Esophagus muscularis mucosa (tissue), 4 donors: ENCODE data around the gene PTPN18.

ENCODE experiments used
- EP300 ChIP-seq: sonication (generic); formaldehyde crosslinking; IDR thresholded peaks from one replicate; pipeline ENCODE4 v1.6.1; 2017; ENCODE audit warnings: antibody characterized with exemption
- POLR2A ChIP-seq: fragments of 450-650 bp; IDR thresholded peaks from one replicate; pipeline ENCODE4 v1.6.1; 2017; ENCODE audit warnings: antibody characterized with exemption, moderate library complexity, mild to moderate bottlenecking, low read depth
- POLR2AphosphoS5 ChIP-seq, 2 donors: sonication (generic); formaldehyde crosslinking; IDR thresholded peaks; one replicate each; pipeline ENCODE4 v1.6.1; 2017; ENCODE audit warnings: antibody characterized with exemption in 2 of 2
- TF ChIP-seq, protein P1 (sequence below), 3 experiments: fragments of 200-600 bp in 2 of 3; fragments of 450-650 bp in 1 of 3; sonication (generic) in 2 of 3; IDR thresholded peaks; one replicate each; pipeline ENCODE4 v1.5.1; 2017 to 2019; ENCODE audit warnings: antibody characterized with exemption in 3 of 3, mild to moderate bottlenecking in 2 of 3, moderate library complexity in 1 of 3

DNA sequence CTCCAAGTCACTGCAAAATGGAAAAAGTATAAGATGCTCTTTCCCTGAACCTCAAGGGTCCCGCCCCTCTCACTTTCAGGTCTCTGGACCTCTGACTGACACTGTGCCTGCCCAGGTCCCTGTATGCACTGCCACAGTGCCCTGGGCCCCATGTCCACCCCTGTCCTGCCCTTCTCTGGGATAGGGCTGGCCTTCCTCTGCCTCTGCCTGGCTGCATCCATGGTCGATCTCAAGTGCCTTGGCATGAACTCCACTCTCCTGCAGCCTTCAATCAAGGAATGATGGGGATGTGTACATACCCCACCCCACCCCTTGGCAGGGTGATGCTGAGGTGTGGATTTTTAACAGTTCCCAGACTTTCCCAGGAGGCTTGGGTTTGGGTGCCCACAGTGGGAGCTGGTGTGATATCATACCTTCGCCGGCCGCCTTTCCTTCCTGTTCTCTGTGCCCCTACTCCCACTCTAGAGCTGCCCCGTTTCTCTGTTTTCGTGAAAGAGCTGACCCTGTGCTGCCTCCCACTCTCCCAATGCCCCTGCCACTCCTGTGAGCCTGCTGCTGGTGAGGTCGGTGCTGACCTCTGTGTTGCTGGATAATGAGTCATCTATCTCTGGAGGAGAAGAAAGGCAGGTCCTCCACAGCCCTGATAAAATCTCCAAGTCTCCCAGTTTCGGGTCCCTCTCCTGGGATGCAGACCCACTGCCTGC lies 18.9 kb downstream of the PTPN18 start:
- TF ChIP-seq POLR2A = no peak
- TF ChIP-seq, protein P1, sequence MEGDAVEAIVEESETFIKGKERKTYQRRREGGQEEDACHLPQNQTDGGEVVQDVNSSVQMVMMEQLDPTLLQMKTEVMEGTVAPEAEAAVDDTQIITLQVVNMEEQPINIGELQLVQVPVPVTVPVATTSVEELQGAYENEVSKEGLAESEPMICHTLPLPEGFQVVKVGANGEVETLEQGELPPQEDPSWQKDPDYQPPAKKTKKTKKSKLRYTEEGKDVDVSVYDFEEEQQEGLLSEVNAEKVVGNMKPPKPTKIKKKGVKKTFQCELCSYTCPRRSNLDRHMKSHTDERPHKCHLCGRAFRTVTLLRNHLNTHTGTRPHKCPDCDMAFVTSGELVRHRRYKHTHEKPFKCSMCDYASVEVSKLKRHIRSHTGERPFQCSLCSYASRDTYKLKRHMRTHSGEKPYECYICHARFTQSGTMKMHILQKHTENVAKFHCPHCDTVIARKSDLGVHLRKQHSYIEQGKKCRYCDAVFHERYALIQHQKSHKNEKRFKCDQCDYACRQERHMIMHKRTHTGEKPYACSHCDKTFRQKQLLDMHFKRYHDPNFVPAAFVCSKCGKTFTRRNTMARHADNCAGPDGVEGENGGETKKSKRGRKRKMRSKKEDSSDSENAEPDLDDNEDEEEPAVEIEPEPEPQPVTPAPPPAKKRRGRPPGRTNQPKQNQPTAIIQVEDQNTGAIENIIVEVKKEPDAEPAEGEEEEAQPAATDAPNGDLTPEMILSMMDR (IDR thresholded peaks at IDR 0.05) = no peak
- no peak for TF ChIP-seq POLR2AphosphoS5 (IDR thresholded peaks at IDR 0.05)
- TF ChIP-seq EP300 = no peak
